ENCODE data around the gene HMX3.

HMX3 gene

DNA sequence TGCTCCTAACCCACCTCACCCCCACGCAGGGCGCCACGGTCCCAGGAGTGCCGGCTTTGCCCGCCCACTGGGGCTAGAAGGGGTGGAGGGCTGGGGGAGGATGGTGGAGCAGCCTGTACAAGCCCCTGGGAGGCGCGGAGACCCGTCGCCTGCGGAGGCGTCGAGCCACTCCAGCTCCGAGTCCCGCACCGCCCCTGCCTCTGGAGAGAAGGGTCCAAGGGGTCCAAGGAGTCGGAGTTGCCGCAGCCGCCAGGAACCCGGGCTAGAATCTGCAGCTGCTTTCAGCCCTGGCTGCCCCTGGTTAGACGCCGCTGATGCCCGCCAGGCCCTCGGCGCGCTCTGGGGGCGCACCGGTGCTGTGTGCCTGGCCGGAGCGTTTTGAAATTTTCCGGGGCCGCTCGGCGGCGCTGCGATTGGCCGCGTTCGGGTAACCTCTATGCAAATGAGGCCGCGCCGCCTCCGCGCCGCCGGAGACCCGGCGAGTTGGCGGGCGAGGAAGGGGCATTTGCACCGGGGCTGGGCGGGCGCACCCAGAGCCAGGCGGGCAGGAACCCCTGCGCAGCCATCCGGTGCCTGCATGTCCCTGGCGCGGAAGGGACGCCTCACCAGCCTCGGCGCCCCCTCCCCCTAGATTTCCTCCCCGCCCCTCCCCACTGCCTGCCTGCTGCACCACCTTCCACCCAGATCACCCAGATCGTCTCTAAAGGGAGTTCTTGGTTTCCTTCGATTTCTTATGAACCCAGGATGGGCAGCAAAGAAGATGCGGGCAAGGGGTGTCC is 12.1 kb downstream of the HMX3 start, which contains the start of gene HMX2:
TSS of gene HMX2 (plus strand) at position 502 of the 779 bp plus-strand sequence. CDS start at position 745, 243 bp downstream.
- peak; percentile 81 for DNase-seq (ENCODE audit: low spot score)
- TF ChIP-seq, protein P1, sequence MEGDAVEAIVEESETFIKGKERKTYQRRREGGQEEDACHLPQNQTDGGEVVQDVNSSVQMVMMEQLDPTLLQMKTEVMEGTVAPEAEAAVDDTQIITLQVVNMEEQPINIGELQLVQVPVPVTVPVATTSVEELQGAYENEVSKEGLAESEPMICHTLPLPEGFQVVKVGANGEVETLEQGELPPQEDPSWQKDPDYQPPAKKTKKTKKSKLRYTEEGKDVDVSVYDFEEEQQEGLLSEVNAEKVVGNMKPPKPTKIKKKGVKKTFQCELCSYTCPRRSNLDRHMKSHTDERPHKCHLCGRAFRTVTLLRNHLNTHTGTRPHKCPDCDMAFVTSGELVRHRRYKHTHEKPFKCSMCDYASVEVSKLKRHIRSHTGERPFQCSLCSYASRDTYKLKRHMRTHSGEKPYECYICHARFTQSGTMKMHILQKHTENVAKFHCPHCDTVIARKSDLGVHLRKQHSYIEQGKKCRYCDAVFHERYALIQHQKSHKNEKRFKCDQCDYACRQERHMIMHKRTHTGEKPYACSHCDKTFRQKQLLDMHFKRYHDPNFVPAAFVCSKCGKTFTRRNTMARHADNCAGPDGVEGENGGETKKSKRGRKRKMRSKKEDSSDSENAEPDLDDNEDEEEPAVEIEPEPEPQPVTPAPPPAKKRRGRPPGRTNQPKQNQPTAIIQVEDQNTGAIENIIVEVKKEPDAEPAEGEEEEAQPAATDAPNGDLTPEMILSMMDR (IDR thresholded peaks at IDR 0.05; ENCODE audit: extremely low read depth, insufficient read depth, missing control alignments): peak; percentile 31
- in situ Hi-C loops (cut with MboI; ENCODE audit: low pct_unique_long_range_greater_than_20kb, low sequenced_read_pairs, unreplicated experiment): no loop called here

DNA sequence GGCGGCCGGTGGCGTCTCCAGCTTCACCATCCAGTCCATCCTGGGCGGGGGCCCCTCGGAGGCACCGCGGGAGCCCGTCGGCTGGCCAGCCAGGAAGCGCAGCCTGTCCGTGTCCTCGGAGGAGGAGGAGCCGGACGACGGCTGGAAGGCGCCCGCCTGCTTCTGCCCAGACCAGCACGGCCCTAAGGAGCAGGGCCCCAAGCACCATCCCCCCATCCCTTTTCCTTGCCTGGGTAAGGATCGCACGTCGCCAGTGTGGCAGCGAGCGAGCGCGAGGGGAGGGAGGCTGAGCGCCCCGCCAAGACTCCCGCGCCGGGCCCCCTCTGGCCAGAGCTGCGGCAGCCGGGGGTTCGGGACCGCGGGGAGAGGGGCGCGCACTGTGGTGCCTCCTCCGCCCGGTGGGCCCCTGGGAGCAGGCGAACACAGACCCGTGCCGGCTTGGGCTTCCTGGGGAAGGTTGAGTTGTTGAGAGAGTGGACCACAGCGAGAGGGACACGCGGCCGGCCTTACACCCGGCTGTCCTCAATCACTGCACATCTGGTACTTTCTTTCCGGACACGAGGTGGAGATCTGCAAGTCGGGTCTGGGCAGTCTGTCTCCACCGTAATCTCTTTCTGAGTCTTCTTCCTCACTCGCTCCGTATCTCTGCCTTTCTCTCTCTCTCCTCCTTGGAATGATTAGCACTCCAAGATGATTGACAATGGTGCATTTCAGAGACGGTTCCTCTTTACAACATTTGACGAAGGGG is 12.8 kb downstream of the HMX3 start:
- DNase-seq (ENCODE audit: low spot score): peak; percentile 56
- in situ Hi-C loops (cut with MboI; ENCODE audit: low pct_unique_long_range_greater_than_20kb, low sequenced_read_pairs, unreplicated experiment): no loop called here

DNA sequence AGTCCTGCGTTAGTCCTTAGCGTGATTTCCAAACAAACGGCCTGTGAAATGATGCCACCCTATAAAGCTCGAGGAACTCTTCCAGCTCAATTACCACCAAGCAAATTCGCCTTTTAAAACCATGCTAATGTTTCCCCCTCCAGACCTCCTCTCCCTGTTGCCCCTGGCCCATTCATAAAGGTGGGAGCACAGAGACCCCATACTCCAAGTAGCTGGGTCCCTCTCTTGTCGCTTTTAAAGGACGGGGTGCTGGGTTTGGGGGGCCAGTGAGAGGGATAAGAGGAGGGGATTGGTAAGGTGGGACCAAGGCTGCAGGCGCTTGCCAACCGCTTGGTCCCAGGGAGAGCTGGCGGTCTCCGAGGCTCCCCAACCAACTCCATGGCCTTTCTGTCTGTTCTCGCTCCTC is 13.4 kb downstream of the HMX3 start:
- peak; percentile 40 for DNase-seq (ENCODE audit: low spot score)
- TF ChIP-seq, protein P1 (IDR thresholded peaks at IDR 0.05; ENCODE audit: extremely low read depth, insufficient read depth, missing control alignments): no peak
- in situ Hi-C loops (cut with MboI; ENCODE audit: low pct_unique_long_range_greater_than_20kb, low sequenced_read_pairs, unreplicated experiment): no loop called here

More for the DNA sequence above, 12.8 kb downstream of the HMX3 start:
- TF ChIP-seq, protein P1 (IDR thresholded peaks at IDR 0.05; ENCODE audit: extremely low read depth, insufficient read depth, missing control alignments): no peak

DNA sequence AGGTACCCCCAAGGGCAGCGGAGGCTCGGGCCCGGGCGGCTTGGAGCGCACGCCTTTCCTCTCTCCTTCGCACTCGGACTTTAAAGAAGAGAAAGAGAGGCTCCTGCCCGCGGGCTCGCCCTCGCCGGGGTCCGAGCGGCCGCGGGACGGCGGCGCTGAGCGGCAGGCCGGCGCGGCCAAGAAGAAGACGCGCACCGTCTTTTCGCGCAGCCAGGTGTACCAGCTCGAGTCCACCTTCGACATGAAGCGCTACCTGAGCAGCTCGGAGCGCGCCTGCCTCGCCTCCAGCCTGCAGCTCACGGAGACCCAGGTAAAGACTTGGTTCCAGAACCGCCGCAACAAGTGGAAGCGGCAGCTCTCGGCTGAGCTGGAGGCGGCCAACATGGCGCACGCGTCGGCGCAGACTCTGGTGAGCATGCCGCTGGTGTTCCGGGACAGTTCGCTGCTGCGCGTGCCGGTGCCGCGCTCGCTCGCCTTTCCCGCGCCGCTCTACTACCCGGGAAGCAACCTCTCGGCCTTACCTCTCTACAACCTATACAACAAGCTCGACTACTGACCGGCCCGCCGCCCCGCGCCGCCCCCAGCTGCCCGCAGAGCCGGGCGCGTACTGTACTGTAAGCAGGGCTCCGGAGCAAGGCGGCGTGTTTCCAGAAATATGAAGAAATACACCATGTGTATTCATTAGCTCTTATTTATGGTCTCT is 13.9 kb downstream of the HMX3 start:
- peak; percentile 54 for DNase-seq (ENCODE audit: low spot score)
- TF ChIP-seq, protein P1 (IDR thresholded peaks at IDR 0.05; ENCODE audit: extremely low read depth, insufficient read depth, missing control alignments): no peak
- in situ Hi-C loops (cut with MboI; ENCODE audit: low pct_unique_long_range_greater_than_20kb, low sequenced_read_pairs, unreplicated experiment): loop anchor here (10.0 kb wide), 1 partner anchor 245 kb away; no protein-coding TSS in a partner anchor

DNA sequence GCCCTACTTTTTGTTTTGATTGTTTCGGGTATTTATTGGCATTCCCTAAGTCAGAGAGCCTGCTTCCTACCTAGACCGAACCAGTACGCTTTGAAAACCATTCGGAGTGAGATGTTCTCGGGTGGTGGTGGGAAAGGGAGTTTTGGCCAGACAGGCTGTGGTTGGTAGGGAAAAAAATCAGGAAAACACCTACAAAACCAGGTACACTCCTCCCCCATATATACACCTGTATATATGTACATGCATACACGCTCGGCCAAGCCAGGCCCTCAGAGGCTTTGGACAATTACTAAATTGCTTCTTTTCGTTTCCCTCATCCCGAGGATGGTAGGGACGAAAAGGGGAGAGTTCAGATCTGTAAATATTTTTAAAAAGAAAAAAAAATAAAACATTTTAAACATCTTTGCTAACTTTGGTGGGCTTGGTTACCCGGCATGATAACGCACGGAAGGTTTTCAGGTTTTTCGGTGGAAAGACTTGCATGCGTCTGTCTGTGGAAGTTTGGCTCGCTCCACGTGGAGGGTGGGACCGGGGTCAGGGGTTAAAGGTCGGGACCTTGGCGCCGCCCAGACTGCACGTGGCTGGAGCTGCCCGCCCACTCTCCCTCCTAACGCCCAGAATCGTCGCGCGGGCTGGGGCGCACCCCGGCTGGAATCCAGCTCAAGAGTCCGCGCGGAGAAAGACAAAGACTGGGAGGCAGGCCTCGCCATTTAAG is 14.7 kb downstream of the HMX3 start:
- TF ChIP-seq, protein P1 (IDR thresholded peaks at IDR 0.05; ENCODE audit: extremely low read depth, insufficient read depth, missing control alignments): no peak
- in situ Hi-C loops (cut with MboI; ENCODE audit: low pct_unique_long_range_greater_than_20kb, low sequenced_read_pairs, unreplicated experiment): loop anchor here (10.0 kb wide), 1 partner anchor 244 kb away; no protein-coding TSS in a partner anchor
- DNase-seq (ENCODE audit: low spot score): peak; percentile 54

Measured in GM13977 (cell line).